ENCODE data around the gene METTL8. TPM values are rescaled to one million over a fixed set of nuclear protein-coding genes. Genes with fewer than 3 reads are reported as not detected.

METTL8 gene
- total and polyA plus RNA-seq, 3 donors from 2014 or later: 21.7 to 34.3 (median 24.3) TPM

- TF ChIP-seq POLR2A (IDR thresholded peaks at IDR 0.05): no peak
- no peak for TF ChIP-seq CTCF (IDR thresholded peaks at IDR 0.05)
- 88 to 90% methylated on average over 4 of the region's 4 CpGs for whole genome bisulfite sequencing, 2 donors
- intact Hi-C loops (cut with DNase I; ENCODE audit: low total_unique reads): no loop called here
Measured at GRCh38 chr2:171322928-171323327, 110.9 kb downstream of the METTL8 start.

GRCh38 chr2:171320731-171321130 is 113.1 kb downstream of the METTL8 start:
- Histone ChIP-seq H3K36me3 (ENCODE audit: low read depth, missing control alignments) (no peaks in the 10 kb centered on the region), H3K27ac (no peak overlapping the region), H3K9me3 (no peaks in the 10 kb centered on the region), H3K4me3 (no peak overlapping the region), H3K4me1 (peaks cover 7% of the 10 kb centered on the region), H3K27me3 (no peaks in the 10 kb centered on the region)
- DNase-seq: no peak
- TF ChIP-seq POLR2A (IDR thresholded peaks at IDR 0.05): no peak
- TF ChIP-seq CTCF (IDR thresholded peaks at IDR 0.05): no peak
- intact Hi-C loops (cut with DNase I; ENCODE audit: low total_unique reads): no loop called here

More at GRCh38 chr2:171322928-171323327, 110.9 kb downstream of the METTL8 start:
- DNase-seq: no peak
- H3K36me3 ChIP-seq (ENCODE audit: low read depth, missing control alignments): no peaks in the 10 kb centered on the region
- H3K4me3 ChIP-seq: no peak overlapping the region
- no peak overlapping the region for H3K27ac ChIP-seq
- H3K9me3 ChIP-seq: no peaks in the 10 kb centered on the region
- no peaks in the 10 kb centered on the region for H3K27me3 ChIP-seq
- H3K4me1 ChIP-seq: peaks cover 7% of the 10 kb centered on the region

- no peak for DNase-seq
- Histone ChIP-seq H3K4me3 (no peak overlapping the region), H3K9me3 (no peaks in the 10 kb centered on the region), H3K27ac (no peak overlapping the region), H3K27me3 (no peaks in the 10 kb centered on the region), H3K4me1 (peaks cover 7% of the 10 kb centered on the region), H3K36me3 (ENCODE audit: low read depth, missing control alignments) (no peaks in the 10 kb centered on the region)
- 88 to 93% methylated on average over 5 of the region's 5 CpGs for WGBS, 2 donors
- TF ChIP-seq POLR2A (IDR thresholded peaks at IDR 0.05): no peak
- TF ChIP-seq CTCF (IDR thresholded peaks at IDR 0.05): no peak
- intact Hi-C loops (cut with DNase I; ENCODE audit: low total_unique reads): no loop called here
Measured at GRCh38 chr2:171320208-171320621, 113.6 kb downstream of the METTL8 start.

GRCh38 chr2:171319164-171319810 is 114.5 kb downstream of the METTL8 start:
- Histone ChIP-seq H3K36me3 (ENCODE audit: low read depth, missing control alignments) (no peaks in the 10 kb centered on the region), H3K4me3 (no peak overlapping the region), H3K27me3 (no peaks in the 10 kb centered on the region), H3K27ac (peak overlapping the region in 1 of 2 donors; percentile 71), H3K4me1 (peaks cover 7% of the 10 kb centered on the region), H3K9me3 (no peaks in the 10 kb centered on the region)
- 69 to 70% methylated on average over 12 of the region's 12 CpGs for WGBS, 2 donors
- no peak for TF ChIP-seq CTCF (IDR thresholded peaks at IDR 0.05)
- TF ChIP-seq POLR2A (IDR thresholded peaks at IDR 0.05): no peak
- intact Hi-C loops (cut with DNase I; ENCODE audit: low total_unique reads): no loop called here
- DNase-seq: no peak

- intact Hi-C loops (cut with DNase I; ENCODE audit: low total_unique reads): no loop called here
- no peaks in the 10 kb centered on the region for H3K9me3 ChIP-seq
- no peaks in the 10 kb centered on the region for H3K36me3 ChIP-seq (ENCODE audit: low read depth, missing control alignments)
- no peak overlapping the region for H3K4me3 ChIP-seq
- TF ChIP-seq CTCF (IDR thresholded peaks at IDR 0.05) (no peak), POLR2A (IDR thresholded peaks at IDR 0.05) (no peak)
- H3K27me3 ChIP-seq: no peaks in the 10 kb centered on the region
- H3K27ac ChIP-seq: peak overlapping the region in 1 of 2 donors; percentile 71
- WGBS, 2 donors: 35 to 55% methylated on average over 6 of the region's 6 CpGs
- H3K4me1 ChIP-seq: peaks cover 7% of the 10 kb centered on the region
- peak; percentile 70 for DNase-seq
Measured at GRCh38 chr2:171318463-171318934, 115.3 kb downstream of the METTL8 start.
